ENCODE measurements around the gene LRRK1. TPM values are rescaled to one million over a fixed set of nuclear protein-coding genes. Genes with fewer than 3 reads are reported as not detected.

The LRRK1 gene
- total and polyA plus RNA-seq, 2 experiments from 2014 or later, result 2.6 to 4.5 TPM

DNA sequence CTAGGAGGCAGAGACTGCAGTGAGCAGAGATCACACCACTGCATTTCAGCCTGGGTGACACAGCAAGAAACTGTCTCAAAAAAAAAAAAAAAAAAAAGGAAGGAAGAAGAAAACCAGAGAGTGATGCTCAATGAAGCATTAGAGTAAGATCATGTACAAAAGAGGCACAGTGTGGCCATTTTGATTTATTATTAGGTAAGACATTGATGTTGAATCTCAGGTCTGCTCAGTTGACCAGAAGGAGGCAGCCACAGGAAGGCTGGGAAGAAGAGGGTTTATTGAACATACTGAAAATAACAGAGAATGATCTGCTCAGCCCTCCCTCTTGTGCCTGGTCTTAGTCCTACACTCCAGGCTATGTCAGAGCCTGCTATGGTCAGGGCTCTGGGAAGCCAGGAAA is 15.6 kb downstream of the LRRK1 start:
- Mint-ChIP-seq H3K4me1 (peaks cover 18% of the 10 kb centered on the region), H3K27ac (no peak overlapping the region), H3K27me3 (ENCODE audit: insufficient read depth, low read depth, poor library complexity) (no peaks in the 10 kb centered on the region), H3K4me3 (no peak overlapping the region; the same call in 2 of the 3 replicates), H3K9me3 (no peaks in the 10 kb centered on the region), H3K36me3 (ENCODE audit: low read depth) (no peaks in the 10 kb centered on the region)
- H3K27ac ChIP-seq (ENCODE audit: low read depth), result no peak overlapping the region
- H2AFZ ChIP-seq, result no peak overlapping the region
- no peak overlapping the region for H3K4me2 ChIP-seq
- H3K79me2 ChIP-seq (replicated peaks; ENCODE audit: insufficient read depth), result no peaks in the 10 kb centered on the region
- no peaks in the 10 kb centered on the region for H4K20me1 ChIP-seq (replicated peaks; ENCODE audit: insufficient read depth)
- ATAC-seq (peak; percentile 72), DNase-seq (ENCODE audit: low spot score) (peak; percentile 28)
- peaks cover 14% of the 10 kb centered on the region for H3K4me1 ChIP-seq (ENCODE audit: insufficient read depth)
- no peaks in the 10 kb centered on the region; the same call in 1 of the 2 replicates for H3K9me2 ChIP-seq (ENCODE audit: insufficient read depth)
- TF ChIP-seq ZNF114 (CRISPR knock-in tag; IDR thresholded peaks at IDR 0.05), result no peak
- TF ChIP-seq, protein P1, sequence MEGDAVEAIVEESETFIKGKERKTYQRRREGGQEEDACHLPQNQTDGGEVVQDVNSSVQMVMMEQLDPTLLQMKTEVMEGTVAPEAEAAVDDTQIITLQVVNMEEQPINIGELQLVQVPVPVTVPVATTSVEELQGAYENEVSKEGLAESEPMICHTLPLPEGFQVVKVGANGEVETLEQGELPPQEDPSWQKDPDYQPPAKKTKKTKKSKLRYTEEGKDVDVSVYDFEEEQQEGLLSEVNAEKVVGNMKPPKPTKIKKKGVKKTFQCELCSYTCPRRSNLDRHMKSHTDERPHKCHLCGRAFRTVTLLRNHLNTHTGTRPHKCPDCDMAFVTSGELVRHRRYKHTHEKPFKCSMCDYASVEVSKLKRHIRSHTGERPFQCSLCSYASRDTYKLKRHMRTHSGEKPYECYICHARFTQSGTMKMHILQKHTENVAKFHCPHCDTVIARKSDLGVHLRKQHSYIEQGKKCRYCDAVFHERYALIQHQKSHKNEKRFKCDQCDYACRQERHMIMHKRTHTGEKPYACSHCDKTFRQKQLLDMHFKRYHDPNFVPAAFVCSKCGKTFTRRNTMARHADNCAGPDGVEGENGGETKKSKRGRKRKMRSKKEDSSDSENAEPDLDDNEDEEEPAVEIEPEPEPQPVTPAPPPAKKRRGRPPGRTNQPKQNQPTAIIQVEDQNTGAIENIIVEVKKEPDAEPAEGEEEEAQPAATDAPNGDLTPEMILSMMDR (conservative IDR thresholded peaks at IDR 0.05; ENCODE audit: low read depth in 2 of 2), result peak; percentile 9 to 32; a peak in 2 of 4 replicates
- H3K36me3 ChIP-seq (ENCODE audit: insufficient read depth), result no peaks in the 10 kb centered on the region
- H3K4me3 ChIP-seq, result no peak overlapping the region
- no peaks in the 10 kb centered on the region for H3F3A ChIP-seq (replicated peaks; ENCODE audit: low read depth)
- H3K27me3 ChIP-seq (ENCODE audit: insufficient read depth), result no peaks in the 10 kb centered on the region

DNA sequence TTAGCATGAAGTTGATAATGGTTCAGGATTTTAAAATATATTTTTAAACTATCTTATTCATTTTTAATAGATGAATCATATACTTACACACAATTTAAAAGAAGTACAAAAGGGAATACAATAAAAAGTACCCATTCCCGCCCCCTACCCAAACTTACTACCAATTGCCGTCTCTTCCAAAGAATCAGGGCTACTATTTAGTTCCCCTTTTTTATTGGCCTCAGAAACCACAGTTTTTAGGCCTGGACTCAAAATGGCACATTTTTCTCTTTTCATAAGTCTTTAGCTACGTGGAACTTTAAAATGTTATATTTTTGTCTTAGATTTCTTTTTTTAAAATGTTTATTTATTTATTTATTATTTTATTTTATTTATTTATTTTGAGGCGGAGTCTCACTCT is 18.0 kb downstream of the LRRK1 start:
- no peak for DNase-seq (ENCODE audit: low spot score)
- Histone ChIP-seq H3K27ac (ENCODE audit: low read depth) (no peak overlapping the region), H3K4me3 (no peak overlapping the region), H3F3A (replicated peaks; ENCODE audit: low read depth) (no peaks in the 10 kb centered on the region), H3K27me3 (ENCODE audit: insufficient read depth) (no peaks in the 10 kb centered on the region), H4K20me1 (replicated peaks; ENCODE audit: insufficient read depth) (no peaks in the 10 kb centered on the region), H2AFZ (no peak overlapping the region), H3K79me2 (replicated peaks; ENCODE audit: insufficient read depth) (no peaks in the 10 kb centered on the region), H3K36me3 (ENCODE audit: insufficient read depth) (no peaks in the 10 kb centered on the region), H3K4me1 (ENCODE audit: insufficient read depth) (peaks cover 13% of the 10 kb centered on the region), H3K9me2 (ENCODE audit: insufficient read depth) (no peaks in the 10 kb centered on the region), H3K4me2 (no peak overlapping the region)
- Mint-ChIP-seq H3K27ac (no peak overlapping the region), H3K4me1 (peaks cover 16% of the 10 kb centered on the region), H3K4me3 (no peak overlapping the region), H3K36me3 (ENCODE audit: low read depth) (no peaks in the 10 kb centered on the region), H3K9me3 (no peaks in the 10 kb centered on the region), H3K27me3 (ENCODE audit: insufficient read depth, low read depth, poor library complexity) (no peaks in the 10 kb centered on the region)
- ATAC-seq, result no peak
- no peak for TF ChIP-seq STAT1 (IDR thresholded peaks at IDR 0.05; ENCODE audit: unreplicated experiment)
- TF ChIP-seq, protein P2, sequence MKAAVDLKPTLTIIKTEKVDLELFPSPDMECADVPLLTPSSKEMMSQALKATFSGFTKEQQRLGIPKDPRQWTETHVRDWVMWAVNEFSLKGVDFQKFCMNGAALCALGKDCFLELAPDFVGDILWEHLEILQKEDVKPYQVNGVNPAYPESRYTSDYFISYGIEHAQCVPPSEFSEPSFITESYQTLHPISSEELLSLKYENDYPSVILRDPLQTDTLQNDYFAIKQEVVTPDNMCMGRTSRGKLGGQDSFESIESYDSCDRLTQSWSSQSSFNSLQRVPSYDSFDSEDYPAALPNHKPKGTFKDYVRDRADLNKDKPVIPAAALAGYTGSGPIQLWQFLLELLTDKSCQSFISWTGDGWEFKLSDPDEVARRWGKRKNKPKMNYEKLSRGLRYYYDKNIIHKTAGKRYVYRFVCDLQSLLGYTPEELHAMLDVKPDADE (IDR thresholded peaks at IDR 0.05), result no peak
- TF ChIP-seq EZH2 (IDR thresholded peaks at IDR 0.05; ENCODE audit: low read depth, unreplicated experiment), result no peak
- TF ChIP-seq, protein P3, sequence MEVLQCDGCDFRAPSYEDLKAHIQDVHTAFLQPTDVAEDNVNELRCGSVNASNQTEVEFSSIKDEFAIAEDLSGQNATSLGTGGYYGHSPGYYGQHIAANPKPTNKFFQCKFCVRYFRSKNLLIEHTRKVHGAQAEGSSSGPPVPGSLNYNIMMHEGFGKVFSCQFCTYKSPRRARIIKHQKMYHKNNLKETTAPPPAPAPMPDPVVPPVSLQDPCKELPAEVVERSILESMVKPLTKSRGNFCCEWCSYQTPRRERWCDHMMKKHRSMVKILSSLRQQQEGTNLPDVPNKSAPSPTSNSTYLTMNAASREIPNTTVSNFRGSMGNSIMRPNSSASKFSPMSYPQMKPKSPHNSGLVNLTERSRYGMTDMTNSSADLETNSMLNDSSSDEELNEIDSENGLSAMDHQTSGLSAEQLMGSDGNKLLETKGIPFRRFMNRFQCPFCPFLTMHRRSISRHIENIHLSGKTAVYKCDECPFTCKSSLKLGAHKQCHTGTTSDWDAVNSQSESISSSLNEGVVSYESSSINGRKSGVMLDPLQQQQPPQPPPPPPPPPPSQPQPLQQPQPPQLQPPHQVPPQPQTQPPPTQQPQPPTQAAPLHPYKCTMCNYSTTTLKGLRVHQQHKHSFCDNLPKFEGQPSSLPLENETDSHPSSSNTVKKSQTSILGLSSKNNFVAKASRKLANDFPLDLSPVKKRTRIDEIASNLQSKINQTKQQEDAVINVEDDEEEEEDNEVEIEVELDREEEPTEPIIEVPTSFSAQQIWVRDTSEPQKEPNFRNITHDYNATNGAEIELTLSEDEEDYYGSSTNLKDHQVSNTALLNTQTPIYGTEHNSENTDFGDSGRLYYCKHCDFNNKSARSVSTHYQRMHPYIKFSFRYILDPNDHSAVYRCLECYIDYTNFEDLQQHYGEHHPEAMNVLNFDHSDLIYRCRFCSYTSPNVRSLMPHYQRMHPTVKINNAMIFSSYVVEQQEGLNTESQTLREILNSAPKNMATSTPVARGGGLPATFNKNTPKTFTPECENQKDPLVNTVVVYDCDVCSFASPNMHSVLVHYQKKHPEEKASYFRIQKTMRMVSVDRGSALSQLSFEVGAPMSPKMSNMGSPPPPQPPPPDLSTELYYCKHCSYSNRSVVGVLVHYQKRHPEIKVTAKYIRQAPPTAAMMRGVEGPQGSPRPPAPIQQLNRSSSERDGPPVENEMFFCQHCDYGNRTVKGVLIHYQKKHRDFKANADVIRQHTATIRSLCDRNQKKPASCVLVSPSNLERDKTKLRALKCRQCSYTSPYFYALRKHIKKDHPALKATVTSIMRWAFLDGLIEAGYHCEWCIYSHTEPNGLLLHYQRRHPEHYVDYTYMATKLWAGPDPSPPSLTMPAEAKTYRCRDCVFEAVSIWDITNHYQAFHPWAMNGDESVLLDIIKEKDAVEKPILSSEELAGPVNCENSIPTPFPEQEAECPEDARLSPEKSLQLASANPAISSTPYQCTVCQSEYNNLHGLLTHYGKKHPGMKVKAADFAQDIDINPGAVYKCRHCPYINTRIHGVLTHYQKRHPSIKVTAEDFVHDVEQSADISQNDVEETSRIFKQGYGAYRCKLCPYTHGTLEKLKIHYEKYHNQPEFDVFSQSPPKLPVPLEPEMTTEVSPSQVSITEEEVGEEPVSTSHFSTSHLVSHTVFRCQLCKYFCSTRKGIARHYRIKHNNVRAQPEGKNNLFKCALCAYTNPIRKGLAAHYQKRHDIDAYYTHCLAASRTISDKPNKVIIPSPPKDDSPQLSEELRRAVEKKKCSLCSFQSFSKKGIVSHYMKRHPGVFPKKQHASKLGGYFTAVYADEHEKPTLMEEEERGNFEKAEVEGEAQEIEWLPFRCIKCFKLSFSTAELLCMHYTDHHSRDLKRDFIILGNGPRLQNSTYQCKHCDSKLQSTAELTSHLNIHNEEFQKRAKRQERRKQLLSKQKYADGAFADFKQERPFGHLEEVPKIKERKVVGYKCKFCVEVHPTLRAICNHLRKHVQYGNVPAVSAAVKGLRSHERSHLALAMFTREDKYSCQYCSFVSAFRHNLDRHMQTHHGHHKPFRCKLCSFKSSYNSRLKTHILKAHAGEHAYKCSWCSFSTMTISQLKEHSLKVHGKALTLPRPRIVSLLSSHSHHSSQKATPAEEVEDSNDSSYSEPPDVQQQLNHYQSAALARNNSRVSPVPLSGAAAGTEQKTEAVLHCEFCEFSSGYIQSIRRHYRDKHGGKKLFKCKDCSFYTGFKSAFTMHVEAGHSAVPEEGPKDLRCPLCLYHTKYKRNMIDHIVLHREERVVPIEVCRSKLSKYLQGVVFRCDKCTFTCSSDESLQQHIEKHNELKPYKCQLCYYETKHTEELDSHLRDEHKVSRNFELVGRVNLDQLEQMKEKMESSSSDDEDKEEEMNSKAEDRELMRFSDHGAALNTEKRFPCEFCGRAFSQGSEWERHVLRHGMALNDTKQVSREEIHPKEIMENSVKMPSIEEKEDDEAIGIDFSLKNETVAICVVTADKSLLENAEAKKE (CRISPR knock-in tag; IDR thresholded peaks at IDR 0.05), result no peak
- TF ChIP-seq, protein P4, sequence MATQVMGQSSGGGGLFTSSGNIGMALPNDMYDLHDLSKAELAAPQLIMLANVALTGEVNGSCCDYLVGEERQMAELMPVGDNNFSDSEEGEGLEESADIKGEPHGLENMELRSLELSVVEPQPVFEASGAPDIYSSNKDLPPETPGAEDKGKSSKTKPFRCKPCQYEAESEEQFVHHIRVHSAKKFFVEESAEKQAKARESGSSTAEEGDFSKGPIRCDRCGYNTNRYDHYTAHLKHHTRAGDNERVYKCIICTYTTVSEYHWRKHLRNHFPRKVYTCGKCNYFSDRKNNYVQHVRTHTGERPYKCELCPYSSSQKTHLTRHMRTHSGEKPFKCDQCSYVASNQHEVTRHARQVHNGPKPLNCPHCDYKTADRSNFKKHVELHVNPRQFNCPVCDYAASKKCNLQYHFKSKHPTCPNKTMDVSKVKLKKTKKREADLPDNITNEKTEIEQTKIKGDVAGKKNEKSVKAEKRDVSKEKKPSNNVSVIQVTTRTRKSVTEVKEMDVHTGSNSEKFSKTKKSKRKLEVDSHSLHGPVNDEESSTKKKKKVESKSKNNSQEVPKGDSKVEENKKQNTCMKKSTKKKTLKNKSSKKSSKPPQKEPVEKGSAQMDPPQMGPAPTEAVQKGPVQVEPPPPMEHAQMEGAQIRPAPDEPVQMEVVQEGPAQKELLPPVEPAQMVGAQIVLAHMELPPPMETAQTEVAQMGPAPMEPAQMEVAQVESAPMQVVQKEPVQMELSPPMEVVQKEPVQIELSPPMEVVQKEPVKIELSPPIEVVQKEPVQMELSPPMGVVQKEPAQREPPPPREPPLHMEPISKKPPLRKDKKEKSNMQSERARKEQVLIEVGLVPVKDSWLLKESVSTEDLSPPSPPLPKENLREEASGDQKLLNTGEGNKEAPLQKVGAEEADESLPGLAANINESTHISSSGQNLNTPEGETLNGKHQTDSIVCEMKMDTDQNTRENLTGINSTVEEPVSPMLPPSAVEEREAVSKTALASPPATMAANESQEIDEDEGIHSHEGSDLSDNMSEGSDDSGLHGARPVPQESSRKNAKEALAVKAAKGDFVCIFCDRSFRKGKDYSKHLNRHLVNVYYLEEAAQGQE (IDR thresholded peaks at IDR 0.05; ENCODE audit: unreplicated experiment), result no peak
- no peak for TF ChIP-seq POLR2AphosphoS5 (IDR thresholded peaks at IDR 0.05; ENCODE audit: low read depth)

All from GM23338 (cell line).